Ovary (tissue), 3 donors: ENCODE results near the gene GRK7.

Source experiments
- CTCF ChIP-seq, 3 donors: fragments of 450-650 bp in 2 of 3; fragments of 200-600 bp in 1 of 3; IDR thresholded peaks; one replicate each; pipeline versions ENCODE4 v1.5.1 to v1.8.0; 2016 to 2022; ENCODE audit warnings: antibody characterized with exemption in 3 of 3, mild to moderate bottlenecking in 1 of 3
- POLR2A ChIP-seq: fragments of 450-650 bp; IDR thresholded peaks from one replicate; pipeline ENCODE4 v1.6.1; 2017; ENCODE audit warnings: antibody characterized with exemption, mild to moderate bottlenecking, moderate library complexity
- donor health status: DM: no; HTN: no; CAD: no.

- TF ChIP-seq CTCF (IDR thresholded peaks at IDR 0.05): no peak
- no peak for TF ChIP-seq POLR2A
Observed at GRCh38 chr3:141782386-141782932, 19.3 kb downstream of the GRK7 start.
